IMR-90 (cell line): ENCODE measurements around the gene LRP5. TPM values are rescaled to one million over a fixed set of nuclear protein-coding genes. Genes with fewer than 3 reads are reported as not detected.

Experiments
- ATAC-seq: fragments of 200-7000 bp; cut with Tn5 transposase; 2 replicates; pipeline ENCODE4 v1.9.1; 2020; ENCODE audit warnings: low read depth, mild to moderate bottlenecking, moderate library complexity
- BruUV-seq: library from RNA; stranded (reverse); fragments of 400-500 nt; replicated peaks from 2 replicates; lab custom pipeline; 2021; lab: Mats Ljungman, UMichigan
- CTCF ChIA-PET: fragments of 300-600 bp; formaldehyde crosslinking; extraction: SDS; loops from one replicate; lab custom pipeline; 2021; ENCODE audit warnings: antibody characterized with exemption; lab: Yijun Ruan, JAX
- POLR2A ChIA-PET: fragments of 300-600 bp; sonication (Branson Sonifier 250); formaldehyde crosslinking; loops from one replicate; lab custom pipeline; 2022; ENCODE audit warnings: antibody characterized with exemption; ENCODE audit not compliant: unreplicated experiment; lab: Charles Lee
- DNase-seq: peaks from one replicate; pipeline ENCODE4 v3.0.0; 2013
- H2AFZ ChIP-seq: replicated peaks from 2 replicates; pipeline ENCODE3; 2013; ENCODE audit warnings: low read length, mild to moderate bottlenecking; ENCODE audit not compliant: poor library complexity
- H2AK5ac ChIP-seq: 2 replicates; pipeline ENCODE4 v1.6.1; 2013; ENCODE audit warnings: low read depth, low read length, inconsistent platforms
- H2AK9ac ChIP-seq: replicated peaks from 2 replicates; pipeline ENCODE3; 2013; ENCODE audit warnings: mild to moderate bottlenecking, low read depth, low read length, moderate library complexity; ENCODE audit not compliant: poor library complexity
- H2BK120ac ChIP-seq: 2 replicates; pipeline ENCODE4 v1.6.1; 2013; ENCODE audit warnings: low read depth, low read length, inconsistent platforms
- H2BK15ac ChIP-seq: 3 replicates; pipeline ENCODE4 v1.6.1; 2013; ENCODE audit warnings: low read depth, low read length, inconsistent platforms
- H2BK20ac ChIP-seq: 2 replicates; pipeline ENCODE4 v1.6.1; 2013; ENCODE audit warnings: low read depth, mild to moderate bottlenecking, inconsistent platforms, low read length, moderate library complexity
- H2BK5ac ChIP-seq: 2 replicates; pipeline ENCODE4 v1.6.1; 2013; ENCODE audit warnings: mild to moderate bottlenecking, low read depth, low read length, inconsistent platforms; ENCODE audit not compliant: poor library complexity, severe bottlenecking
- H3K14ac ChIP-seq: replicated peaks from 2 replicates; pipeline ENCODE4 v1.6.1; 2013; ENCODE audit warnings: low read depth, low read length, inconsistent platforms
- H3K18ac ChIP-seq: 2 replicates; pipeline ENCODE4 v1.6.1; 2013; ENCODE audit warnings: low read depth, low read length, control low read depth
- H3K23ac ChIP-seq: 2 replicates; pipeline ENCODE4 v1.6.1; 2013; ENCODE audit warnings: low read depth, low read length, inconsistent platforms
- H3K27ac ChIP-seq: 2 replicates; pipeline ENCODE4 v1.5.1; 2013; ENCODE audit warnings: mild to moderate bottlenecking, control low read depth, low read length; ENCODE audit not compliant: insufficient read depth
- H3K27me3 ChIP-seq: 2 replicates; pipeline ENCODE4 v1.6.1; 2013; ENCODE audit warnings: low read length; ENCODE audit not compliant: control insufficient read depth, insufficient read depth
- H3K36me3 ChIP-seq: 2 replicates; pipeline ENCODE4 v1.6.1; 2013; ENCODE audit warnings: low read length, mixed read lengths; ENCODE audit not compliant: control insufficient read depth, insufficient read depth
- H3K4ac ChIP-seq: 2 replicates; pipeline ENCODE4 v1.6.1; 2013; ENCODE audit warnings: low read depth, low read length, inconsistent platforms
- H3K4me1 ChIP-seq: 2 replicates; pipeline ENCODE4 v1.6.1; 2013; ENCODE audit warnings: low read length, mixed read lengths; ENCODE audit not compliant: control insufficient read depth, insufficient read depth
- H3K4me2 ChIP-seq: 2 replicates; pipeline ENCODE4 v1.6.1; 2013; ENCODE audit warnings: low read depth, mild to moderate bottlenecking, control low read depth, low read length, moderate library complexity
- H3K4me3 ChIP-seq: 2 replicates; pipeline ENCODE4 v1.5.1; 2013; ENCODE audit warnings: low read depth, mild to moderate bottlenecking, control low read depth, low read length, moderate library complexity; ENCODE audit not compliant: insufficient read depth
- H3K56ac ChIP-seq: 2 replicates; pipeline ENCODE4 v1.6.1; 2013; ENCODE audit warnings: low read length, inconsistent platforms; ENCODE audit not compliant: insufficient read depth; ENCODE audit errors: extremely low read depth
- H3K79me1 ChIP-seq, 2 experiments: 2 replicates each; pipeline ENCODE4 v1.6.1; 2013; ENCODE audit warnings: low read length in 2 of 2, inconsistent platforms in 1 of 2, low read depth in 1 of 2
- H3K9ac ChIP-seq: 2 replicates; pipeline ENCODE4 v1.6.1; 2013; ENCODE audit warnings: low read depth, low read length, control low read depth
- H3K9me1 ChIP-seq: 2 replicates; pipeline ENCODE4 v1.6.1; 2013; ENCODE audit warnings: low read length, inconsistent platforms; ENCODE audit not compliant: insufficient read depth
- H3K9me3 ChIP-seq: 2 replicates; pipeline ENCODE4 v1.6.1; 2013; ENCODE audit warnings: low read length; ENCODE audit not compliant: control insufficient read depth, insufficient read depth
- H4K20me1 ChIP-seq: 2 replicates; pipeline ENCODE4 v1.6.1; 2013; ENCODE audit warnings: low read length, inconsistent platforms; ENCODE audit not compliant: insufficient read depth
- H4K5ac ChIP-seq: 2 replicates; pipeline ENCODE4 v1.6.1; 2013; ENCODE audit warnings: mild to moderate bottlenecking, low read depth, low read length, control low read depth
- H4K8ac ChIP-seq, 2 experiments: 2 replicates each; pipeline ENCODE4 v1.6.1; 2013; ENCODE audit warnings: low read depth in 2 of 2, low read length in 2 of 2, control low read depth in 1 of 2, inconsistent platforms in 1 of 2
- H4K91ac ChIP-seq: 2 replicates; pipeline ENCODE4 v1.6.1; 2013; ENCODE audit warnings: low read depth, low read length, inconsistent platforms; ENCODE audit not compliant: insufficient read depth
- BHLHE40 ChIP-seq: fragments of 150-350 bp; IDR thresholded peaks from 2 replicates; pipeline ENCODE4 v1.6.1; 2016; ENCODE audit warnings: mild to moderate bottlenecking, low read depth, low read length
- CEBPB ChIP-seq: IDR thresholded peaks from 2 replicates; pipeline ENCODE4 v1.6.1; 2012; ENCODE audit warnings: low read depth, low read length, improper control_type of control experiment
- CHD1 ChIP-seq: IDR thresholded peaks from 2 replicates; pipeline ENCODE4 v1.6.1; 2012; ENCODE audit warnings: low read depth, low read length, improper control_type of control experiment
- CTCF ChIP-seq: conservative IDR thresholded peaks from 2 replicates; pipeline ENCODE4 v1.5.1; 2012; ENCODE audit warnings: mild to moderate bottlenecking, low read depth, low read length, improper control_type of control experiment
- MXI1 ChIP-seq: IDR thresholded peaks from 2 replicates; pipeline ENCODE4 v1.6.1; 2012; ENCODE audit warnings: low read depth, mild to moderate bottlenecking, low read length, moderate library complexity, borderline replicate concordance
- NFE2L2 ChIP-seq: fragments of 150-350 bp; IDR thresholded peaks from 2 replicates; pipeline ENCODE4 v1.6.1; 2016; ENCODE audit warnings: low read depth, mild to moderate bottlenecking, low read length
- RAD21 ChIP-seq: IDR thresholded peaks from 2 replicates; pipeline ENCODE4 v1.6.1; 2012; ENCODE audit warnings: low read length, improper control_type of control experiment
- RCOR1 ChIP-seq: IDR thresholded peaks from 2 replicates; pipeline ENCODE4 v1.6.1; 2012; ENCODE audit warnings: mild to moderate bottlenecking, low read length, improper control_type of control experiment; ENCODE audit not compliant: insufficient replicate concordance
- SMC3 ChIP-seq: fragments of 150-350 bp; IDR thresholded peaks from 2 replicates; pipeline ENCODE4 v1.6.1; 2016; ENCODE audit warnings: low read depth, mild to moderate bottlenecking, antibody characterized with exemption, low read length, moderate library complexity
- USF2 ChIP-seq: fragments of 150-350 bp; IDR thresholded peaks from 2 replicates; pipeline ENCODE4 v1.6.1; 2017; ENCODE audit warnings: mild to moderate bottlenecking, antibody characterized with exemption, low read length, low read depth
- WGBS, 2 experiments: methylation state at CpG; one replicate each; pipeline versions ENCODE4 v1.1.5 to v1.1.7; 2013; ENCODE audit warnings: missing lambda C conversion rate in 2 of 2; ENCODE audit not compliant: insufficient read length in 1 of 2; ENCODE audit errors: extremely low coverage in 2 of 2; 5-methylcytosine and 5-hydroxymethylcytosine counted together
- dilution Hi-C: fragments of 300-500 bp; cut with HindIII; formaldehyde crosslinking; loops from one replicate; pipeline ENCODE4 v1.14.3; 2018; ENCODE audit warnings: low sequenced_read_pairs; ENCODE audit not compliant: unreplicated experiment
- in situ Hi-C: fragments of 300-500 bp; cut with MboI; formaldehyde crosslinking; loops from 3 replicates; pipeline ENCODE4 v1.14.3; 2019; ENCODE audit warnings: low sequenced_read_pairs, inconsistent platforms, mixed read lengths
- intact Hi-C: fragments of 100-400 bp; cut with micrococcal nuclease; formaldehyde crosslinking; loops from 2 replicates; pipeline ENCODE4 v1.10.0; 2022
- polyA plus RNA-seq, 3 experiments: library from polyadenylated mRNA; depleted of rRNA; stranded (reverse); fragments of >200 nt; gene quantifications; 2 replicates each; pipeline ENCODE4 v1.2.3, GENCODE V29; 2012; ENCODE audit warnings: low replicate concordance in 1 of 3
- total RNA-seq: library from RNA; depleted of rRNA; stranded (reverse); fragments of >200 nt; gene quantifications from 2 replicates; pipeline ENCODE4 v1.2.3, GENCODE V29; 2012

LRP5 gene
- total and polyA plus RNA-seq, 2 of the 4 experiments (the other 2 are of a cell fraction): 10.4 to 15.0 TPM

GRCh38 chr11:68275721-68276507, 36.5 kb upstream of the LRP5 start:
- Histone ChIP-seq H4K20me1 (peaks cover 3% of the 10 kb centered on the region; the same call in 1 of the 2 replicates), H3K9me1 (0 out of 2 replicates have a peak, but pooled peaks cover 3% of the 10 kb centered on the region), H4K5ac (no peak overlapping the region), H2BK20ac (no peak overlapping the region), H4K91ac (no peak overlapping the region), H2AK9ac (no peak overlapping the region), H3K14ac (no peak overlapping the region), H3K9ac (no peak overlapping the region), H3K79me1 (peaks cover 4 to 19% of the 10 kb centered on the region in 2 experiments; a peak in 3 of 4 replicates), H2BK5ac (no peak overlapping the region), H3K9me3 (no peaks in the 10 kb centered on the region; the same call in 1 of the 2 replicates), H3K4me1 (no peaks in the 10 kb centered on the region), H3K27ac (no peak overlapping the region), H3K56ac (no peak overlapping the region), H3K18ac (no peak overlapping the region), H3K4me3 (no peak overlapping the region), H3K23ac (no peak overlapping the region), H2AK5ac (no peak overlapping the region), H3K4me2 (no peak overlapping the region), H2BK15ac (no peak overlapping the region), H3K4ac (no peak overlapping the region), H2BK120ac (no peak overlapping the region), H3K36me3 (no peaks in the 10 kb centered on the region), H2AFZ (no peak overlapping the region), H4K8ac (no peak overlapping the region), H3K27me3 (no peaks in the 10 kb centered on the region)
- no peak for DNase-seq
- dilution Hi-C loops (no loop called here), in situ Hi-C loops (no loop called here), intact Hi-C loops (no loop called here)
- ChIA-PET POLR2A (no interaction called here), CTCF (no interaction called here)
- ATAC-seq: no peak
- 93% methylated on average over 4 of the region's 14 CpGs; no CpG with 5 or more reads in 1 of the 2 experiments for WGBS, 2 experiments
- TF ChIP-seq RCOR1 (no peak), USF2 (no peak), CEBPB (no peak), NFE2L2 (no peak), CHD1 (no peak), BHLHE40 (no peak), SMC3 (no peak), MXI1 (no peak), RAD21 (no peak), CTCF (no peak)
- no TSS peak for BruUV-seq
